Spleen (tissue), 7 donors: ENCODE data around the gene CPA4.

Source experiments
- POLR2A ChIP-seq, 3 donors: fragments of 450-650 bp; IDR thresholded peaks; one replicate each; pipeline ENCODE4 v1.5.1; 2017; ENCODE audit warnings: antibody characterized with exemption in 3 of 3, mild to moderate bottlenecking in 1 of 3
- POLR2AphosphoS5 ChIP-seq, 3 donors: sonication (generic); formaldehyde crosslinking; IDR thresholded peaks; one replicate each; pipeline ENCODE4 v1.5.1; 2017; ENCODE audit warnings: antibody characterized with exemption in 3 of 3
- TF ChIP-seq, protein P1 (sequence below), 11 experiments: fragments of 200-600 bp in 7 of 11; fragments of 450-650 bp in 4 of 11; sonication (generic) in 4 of 11; IDR thresholded peaks in 8 of 11; conservative IDR thresholded peaks in 3 of 11; 1 replicate in 7 of 11; 2 replicates in 4 of 11; pipeline versions ENCODE4 v1.4.0 to v1.8.0; 2016 to 2021; ENCODE audit warnings: antibody characterized with exemption in 11 of 11, inconsistent platforms in 4 of 11, mild to moderate bottlenecking in 1 of 11
- donor health status: DM: no; HTN: no; CAD: no; lungs with moderate emphysema.
- donor health status: DM: no; HTN: no; CAD: no.
- donor health status: DM: no; HTN: no; CAD: no.

DNA sequence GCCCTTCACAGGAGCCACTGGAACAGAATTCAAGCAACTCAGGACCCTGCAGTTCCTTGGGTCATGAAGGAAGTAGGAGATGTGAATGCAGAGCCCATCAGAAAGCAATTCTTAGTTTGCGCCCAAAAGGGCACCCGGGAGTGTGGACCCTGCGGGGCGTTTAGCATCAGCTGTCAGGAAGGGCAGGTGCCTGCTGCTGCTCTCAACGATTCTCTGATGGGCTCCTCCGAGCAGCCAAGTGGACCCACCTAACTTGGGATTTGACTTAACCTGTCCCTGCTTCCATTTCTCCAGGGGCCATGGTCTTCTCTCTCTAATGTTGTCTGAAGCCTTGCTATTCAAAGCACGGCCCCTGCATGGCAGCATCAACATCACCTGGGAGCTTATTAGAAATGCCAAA is 68.7 kb downstream of the CPA4 start:
- TF ChIP-seq POLR2AphosphoS5 (IDR thresholded peaks at IDR 0.05) (no peak), POLR2A (IDR thresholded peaks at IDR 0.05) (no peak)
- TF ChIP-seq, protein P1, sequence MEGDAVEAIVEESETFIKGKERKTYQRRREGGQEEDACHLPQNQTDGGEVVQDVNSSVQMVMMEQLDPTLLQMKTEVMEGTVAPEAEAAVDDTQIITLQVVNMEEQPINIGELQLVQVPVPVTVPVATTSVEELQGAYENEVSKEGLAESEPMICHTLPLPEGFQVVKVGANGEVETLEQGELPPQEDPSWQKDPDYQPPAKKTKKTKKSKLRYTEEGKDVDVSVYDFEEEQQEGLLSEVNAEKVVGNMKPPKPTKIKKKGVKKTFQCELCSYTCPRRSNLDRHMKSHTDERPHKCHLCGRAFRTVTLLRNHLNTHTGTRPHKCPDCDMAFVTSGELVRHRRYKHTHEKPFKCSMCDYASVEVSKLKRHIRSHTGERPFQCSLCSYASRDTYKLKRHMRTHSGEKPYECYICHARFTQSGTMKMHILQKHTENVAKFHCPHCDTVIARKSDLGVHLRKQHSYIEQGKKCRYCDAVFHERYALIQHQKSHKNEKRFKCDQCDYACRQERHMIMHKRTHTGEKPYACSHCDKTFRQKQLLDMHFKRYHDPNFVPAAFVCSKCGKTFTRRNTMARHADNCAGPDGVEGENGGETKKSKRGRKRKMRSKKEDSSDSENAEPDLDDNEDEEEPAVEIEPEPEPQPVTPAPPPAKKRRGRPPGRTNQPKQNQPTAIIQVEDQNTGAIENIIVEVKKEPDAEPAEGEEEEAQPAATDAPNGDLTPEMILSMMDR (IDR thresholded peaks at IDR 0.05 in 8 of 11, conservative IDR thresholded peaks at IDR 0.05 in 3 of 11), result no peak
